IMR-90 (cell line): Measurements from ENCODE around the gene TEX264. TPM values are rescaled to one million over a fixed set of nuclear protein-coding genes. Genes with fewer than 3 reads are reported as not detected.

Experiments
- ATAC-seq: fragments of 200-7000 bp; cut with Tn5 transposase; 2 replicates; pipeline ENCODE4 v1.9.1; 2020; ENCODE audit warnings: low read depth, mild to moderate bottlenecking, moderate library complexity
- BruUV-seq: library from RNA; stranded (reverse); fragments of 400-500 nt; replicated peaks from 2 replicates; lab custom pipeline; 2021; lab: Mats Ljungman, UMichigan
- CTCF ChIA-PET: fragments of 300-600 bp; formaldehyde crosslinking; extraction: SDS; loops from one replicate; lab custom pipeline; 2021; ENCODE audit warnings: antibody characterized with exemption; lab: Yijun Ruan, JAX
- POLR2A ChIA-PET: fragments of 300-600 bp; sonication (Branson Sonifier 250); formaldehyde crosslinking; loops from one replicate; lab custom pipeline; 2022; ENCODE audit warnings: antibody characterized with exemption; ENCODE audit not compliant: unreplicated experiment; lab: Charles Lee
- DNase-seq: peaks from one replicate; pipeline ENCODE4 v3.0.0; 2013
- H2AFZ ChIP-seq: replicated peaks from 2 replicates; pipeline ENCODE3; 2013; ENCODE audit warnings: low read length, mild to moderate bottlenecking; ENCODE audit not compliant: poor library complexity
- H2AK5ac ChIP-seq: 2 replicates; pipeline ENCODE4 v1.6.1; 2013; ENCODE audit warnings: low read depth, low read length, inconsistent platforms
- H2AK9ac ChIP-seq: replicated peaks from 2 replicates; pipeline ENCODE3; 2013; ENCODE audit warnings: mild to moderate bottlenecking, low read depth, low read length, moderate library complexity; ENCODE audit not compliant: poor library complexity
- H2BK120ac ChIP-seq: 2 replicates; pipeline ENCODE4 v1.6.1; 2013; ENCODE audit warnings: low read depth, low read length, inconsistent platforms
- H2BK15ac ChIP-seq: 3 replicates; pipeline ENCODE4 v1.6.1; 2013; ENCODE audit warnings: low read depth, low read length, inconsistent platforms
- H2BK20ac ChIP-seq: 2 replicates; pipeline ENCODE4 v1.6.1; 2013; ENCODE audit warnings: low read depth, mild to moderate bottlenecking, inconsistent platforms, low read length, moderate library complexity
- H2BK5ac ChIP-seq: 2 replicates; pipeline ENCODE4 v1.6.1; 2013; ENCODE audit warnings: mild to moderate bottlenecking, low read depth, low read length, inconsistent platforms; ENCODE audit not compliant: poor library complexity, severe bottlenecking
- H3K14ac ChIP-seq: replicated peaks from 2 replicates; pipeline ENCODE4 v1.6.1; 2013; ENCODE audit warnings: low read depth, low read length, inconsistent platforms
- H3K18ac ChIP-seq: 2 replicates; pipeline ENCODE4 v1.6.1; 2013; ENCODE audit warnings: low read depth, low read length, control low read depth
- H3K23ac ChIP-seq: 2 replicates; pipeline ENCODE4 v1.6.1; 2013; ENCODE audit warnings: low read depth, low read length, inconsistent platforms
- H3K27ac ChIP-seq: 2 replicates; pipeline ENCODE4 v1.5.1; 2013; ENCODE audit warnings: mild to moderate bottlenecking, control low read depth, low read length; ENCODE audit not compliant: insufficient read depth
- H3K27me3 ChIP-seq: 2 replicates; pipeline ENCODE4 v1.6.1; 2013; ENCODE audit warnings: low read length; ENCODE audit not compliant: control insufficient read depth, insufficient read depth
- H3K36me3 ChIP-seq: 2 replicates; pipeline ENCODE4 v1.6.1; 2013; ENCODE audit warnings: low read length, mixed read lengths; ENCODE audit not compliant: control insufficient read depth, insufficient read depth
- H3K4ac ChIP-seq: 2 replicates; pipeline ENCODE4 v1.6.1; 2013; ENCODE audit warnings: low read depth, low read length, inconsistent platforms
- H3K4me1 ChIP-seq: 2 replicates; pipeline ENCODE4 v1.6.1; 2013; ENCODE audit warnings: low read length, mixed read lengths; ENCODE audit not compliant: control insufficient read depth, insufficient read depth
- H3K4me2 ChIP-seq: 2 replicates; pipeline ENCODE4 v1.6.1; 2013; ENCODE audit warnings: low read depth, mild to moderate bottlenecking, control low read depth, low read length, moderate library complexity
- H3K4me3 ChIP-seq: 2 replicates; pipeline ENCODE4 v1.5.1; 2013; ENCODE audit warnings: low read depth, mild to moderate bottlenecking, control low read depth, low read length, moderate library complexity; ENCODE audit not compliant: insufficient read depth
- H3K56ac ChIP-seq: 2 replicates; pipeline ENCODE4 v1.6.1; 2013; ENCODE audit warnings: low read length, inconsistent platforms; ENCODE audit not compliant: insufficient read depth; ENCODE audit errors: extremely low read depth
- H3K79me1 ChIP-seq, 2 experiments: 2 replicates each; pipeline ENCODE4 v1.6.1; 2013; ENCODE audit warnings: low read length in 2 of 2, inconsistent platforms in 1 of 2, low read depth in 1 of 2
- H3K9ac ChIP-seq: 2 replicates; pipeline ENCODE4 v1.6.1; 2013; ENCODE audit warnings: low read depth, low read length, control low read depth
- H3K9me1 ChIP-seq: 2 replicates; pipeline ENCODE4 v1.6.1; 2013; ENCODE audit warnings: low read length, inconsistent platforms; ENCODE audit not compliant: insufficient read depth
- H3K9me3 ChIP-seq: 2 replicates; pipeline ENCODE4 v1.6.1; 2013; ENCODE audit warnings: low read length; ENCODE audit not compliant: control insufficient read depth, insufficient read depth
- H4K20me1 ChIP-seq: 2 replicates; pipeline ENCODE4 v1.6.1; 2013; ENCODE audit warnings: low read length, inconsistent platforms; ENCODE audit not compliant: insufficient read depth
- H4K5ac ChIP-seq: 2 replicates; pipeline ENCODE4 v1.6.1; 2013; ENCODE audit warnings: mild to moderate bottlenecking, low read depth, low read length, control low read depth
- H4K8ac ChIP-seq, 2 experiments: 2 replicates each; pipeline ENCODE4 v1.6.1; 2013; ENCODE audit warnings: low read depth in 2 of 2, low read length in 2 of 2, control low read depth in 1 of 2, inconsistent platforms in 1 of 2
- H4K91ac ChIP-seq: 2 replicates; pipeline ENCODE4 v1.6.1; 2013; ENCODE audit warnings: low read depth, low read length, inconsistent platforms; ENCODE audit not compliant: insufficient read depth
- BHLHE40 ChIP-seq: fragments of 150-350 bp; IDR thresholded peaks from 2 replicates; pipeline ENCODE4 v1.6.1; 2016; ENCODE audit warnings: mild to moderate bottlenecking, low read depth, low read length
- CEBPB ChIP-seq: IDR thresholded peaks from 2 replicates; pipeline ENCODE4 v1.6.1; 2012; ENCODE audit warnings: low read depth, low read length, improper control_type of control experiment
- CHD1 ChIP-seq: IDR thresholded peaks from 2 replicates; pipeline ENCODE4 v1.6.1; 2012; ENCODE audit warnings: low read depth, low read length, improper control_type of control experiment
- CTCF ChIP-seq: conservative IDR thresholded peaks from 2 replicates; pipeline ENCODE4 v1.5.1; 2012; ENCODE audit warnings: mild to moderate bottlenecking, low read depth, low read length, improper control_type of control experiment
- ELK1 ChIP-seq: fragments of 150-350 bp; IDR thresholded peaks from 2 replicates; pipeline ENCODE4 v1.6.1; 2016; ENCODE audit warnings: low read depth, mild to moderate bottlenecking, low read length, moderate library complexity, borderline replicate concordance
- FOS ChIP-seq: fragments of 150-350 bp; IDR thresholded peaks from 2 replicates; pipeline ENCODE4 v1.6.1; 2016; ENCODE audit warnings: low read depth, low read length
- MAFK ChIP-seq: IDR thresholded peaks from 2 replicates; pipeline ENCODE4 v1.6.1; 2012; ENCODE audit warnings: low read depth, low read length, improper control_type of control experiment
- MAZ ChIP-seq: IDR thresholded peaks from 2 replicates; pipeline ENCODE4 v1.6.1; 2012; ENCODE audit warnings: low read depth, mild to moderate bottlenecking, low read length, improper control_type of control experiment, moderate library complexity, borderline replicate concordance
- MXI1 ChIP-seq: IDR thresholded peaks from 2 replicates; pipeline ENCODE4 v1.6.1; 2012; ENCODE audit warnings: low read depth, mild to moderate bottlenecking, low read length, moderate library complexity, borderline replicate concordance
- NFE2L2 ChIP-seq: fragments of 150-350 bp; IDR thresholded peaks from 2 replicates; pipeline ENCODE4 v1.6.1; 2016; ENCODE audit warnings: low read depth, mild to moderate bottlenecking, low read length
- POLR2A ChIP-seq: IDR thresholded peaks from 2 replicates; pipeline ENCODE4 v1.6.1; 2012; ENCODE audit warnings: mild to moderate bottlenecking, low read depth, low read length
- RAD21 ChIP-seq: IDR thresholded peaks from 2 replicates; pipeline ENCODE4 v1.6.1; 2012; ENCODE audit warnings: low read length, improper control_type of control experiment
- RCOR1 ChIP-seq: IDR thresholded peaks from 2 replicates; pipeline ENCODE4 v1.6.1; 2012; ENCODE audit warnings: mild to moderate bottlenecking, low read length, improper control_type of control experiment; ENCODE audit not compliant: insufficient replicate concordance
- RFX5 ChIP-seq: IDR thresholded peaks from 2 replicates; pipeline ENCODE4 v1.8.0; 2012; ENCODE audit warnings: low read depth, mild to moderate bottlenecking, low read length, moderate library complexity
- SMC3 ChIP-seq: fragments of 150-350 bp; IDR thresholded peaks from 2 replicates; pipeline ENCODE4 v1.6.1; 2016; ENCODE audit warnings: low read depth, mild to moderate bottlenecking, antibody characterized with exemption, low read length, moderate library complexity
- USF2 ChIP-seq: fragments of 150-350 bp; IDR thresholded peaks from 2 replicates; pipeline ENCODE4 v1.6.1; 2017; ENCODE audit warnings: mild to moderate bottlenecking, antibody characterized with exemption, low read length, low read depth
- WGBS, 2 experiments: methylation state at CpG; one replicate each; pipeline versions ENCODE4 v1.1.5 to v1.1.7; 2013; ENCODE audit warnings: missing lambda C conversion rate in 2 of 2; ENCODE audit not compliant: insufficient read length in 1 of 2; ENCODE audit errors: extremely low coverage in 2 of 2; 5-methylcytosine and 5-hydroxymethylcytosine counted together
- dilution Hi-C: fragments of 300-500 bp; cut with HindIII; formaldehyde crosslinking; loops from one replicate; pipeline ENCODE4 v1.14.3; 2018; ENCODE audit warnings: low sequenced_read_pairs; ENCODE audit not compliant: unreplicated experiment
- in situ Hi-C: fragments of 300-500 bp; cut with MboI; formaldehyde crosslinking; loops from 3 replicates; pipeline ENCODE4 v1.14.3; 2019; ENCODE audit warnings: low sequenced_read_pairs, inconsistent platforms, mixed read lengths
- intact Hi-C: fragments of 100-400 bp; cut with micrococcal nuclease; formaldehyde crosslinking; loops from 2 replicates; pipeline ENCODE4 v1.10.0; 2022
- polyA plus RNA-seq, 3 experiments: library from polyadenylated mRNA; depleted of rRNA; stranded (reverse); fragments of >200 nt; gene quantifications; 2 replicates each; pipeline ENCODE4 v1.2.3, GENCODE V29; 2012; ENCODE audit warnings: low replicate concordance in 1 of 3
- total RNA-seq: library from RNA; depleted of rRNA; stranded (reverse); fragments of >200 nt; gene quantifications from 2 replicates; pipeline ENCODE4 v1.2.3, GENCODE V29; 2012

Gene TEX264
- total and polyA plus RNA-seq, 2 of the 4 experiments (the other 2 are of a cell fraction): 30.3 to 45.0 TPM

GRCh38 chr3:51677358-51677757, 6.3 kb downstream of the TEX264 start:
- H3K9ac ChIP-seq: no peak overlapping the region
- H3K9me1 ChIP-seq: peaks cover 12% of the 10 kb centered on the region
- H2BK20ac ChIP-seq: no peak overlapping the region
- no peaks in the 10 kb centered on the region for H3K27me3 ChIP-seq
- no peak overlapping the region for H2AK5ac ChIP-seq
- no peak overlapping the region for H3K27ac ChIP-seq
- H3K56ac ChIP-seq: no peak overlapping the region
- WGBS, 2 experiments: 83% methylated on average over 1 of the region's 3 CpGs; no CpG with 5 or more reads in 1 of the 2 experiments
- H2BK15ac ChIP-seq: no peak overlapping the region
- no peak overlapping the region for H4K91ac ChIP-seq
- POLR2A ChIA-PET: no interaction called here
- H3K4ac ChIP-seq: no peak overlapping the region
- H3K23ac ChIP-seq: no peak overlapping the region
- CTCF ChIA-PET: interaction anchor here (0.5 kb wide), 1 partner anchor 93 kb away, joined by 3 read pairs; no protein-coding TSS in a partner anchor
- TF ChIP-seq MAZ (no peak), RAD21 (no peak), RCOR1 (no peak), USF2 (no peak), POLR2A (no peak), MAFK (no peak), CEBPB (no peak), RFX5 (no peak), FOS (no peak), MXI1 (no peak), SMC3 (no peak), NFE2L2 (no peak), ELK1 (no peak), BHLHE40 (no peak), CHD1 (no peak), CTCF (no peak)
- no peak overlapping the region for H2AK9ac ChIP-seq
- in situ Hi-C loops (loop anchor here (25.0 kb wide), 1 partner anchor 1065 kb away; the partner anchor contains the start of genes CISH and MAPKAPK3), intact Hi-C loops (no loop called here), dilution Hi-C loops (no loop called here)
- no peak overlapping the region for H2AFZ ChIP-seq
- peaks cover 13 to 62% of the 10 kb centered on the region in 2 experiments; a peak in 3 of 4 replicates for H3K79me1 ChIP-seq
- ATAC-seq (no peak), DNase-seq (no peak)
- BruUV-seq: no TSS peak
- no peak overlapping the region for H4K8ac ChIP-seq
- H4K20me1 ChIP-seq: peaks cover 16% of the 10 kb centered on the region
- no peak overlapping the region for H3K14ac ChIP-seq
- H2BK5ac ChIP-seq: no peak overlapping the region
- peaks cover 11% of the 10 kb centered on the region for H3K4me1 ChIP-seq
- H3K4me2 ChIP-seq: no peak overlapping the region
- no peak overlapping the region for H3K4me3 ChIP-seq
- H4K5ac ChIP-seq: no peak overlapping the region
- H3K18ac ChIP-seq: no peak overlapping the region
- H3K9me3 ChIP-seq: no peaks in the 10 kb centered on the region
- peaks cover 17% of the 10 kb centered on the region for H3K36me3 ChIP-seq
- no peak overlapping the region for H2BK120ac ChIP-seq
